Neural cell (in vitro differentiated cells): ENCODE results near the gene PAFAH1B1.

Experiments
- CTCF ChIP-seq: fragments of 450-650 bp; IDR thresholded peaks from 2 replicates; pipeline ENCODE4 v1.5.1; 2014; ENCODE audit warnings: antibody characterized with exemption, mild to moderate bottlenecking, moderate library complexity; ENCODE audit not compliant: poor library complexity, severe bottlenecking
- EP300 ChIP-seq: fragments of 450-650 bp; conservative IDR thresholded peaks from 2 replicates; pipeline ENCODE4 v1.6.1; 2014; ENCODE audit warnings: antibody characterized with exemption, mild to moderate bottlenecking, moderate library complexity; ENCODE audit not compliant: poor library complexity, severe bottlenecking
- EZH2 ChIP-seq: fragments of 200-600, 300-800 bp; shearing (Covaris generic), sonication (generic); IDR thresholded peaks from 2 replicates; pipeline ENCODE4 v1.6.1; 2014; ENCODE audit warnings: antibody characterized with exemption, low read length, borderline replicate concordance, mild to moderate bottlenecking; ENCODE audit not compliant: insufficient read depth, poor library complexity, severe bottlenecking
- MXI1 ChIP-seq: fragments of 450-650 bp; conservative IDR thresholded peaks from 2 replicates; pipeline ENCODE4 v1.6.1; 2014; ENCODE audit warnings: antibody characterized with exemption, mild to moderate bottlenecking; ENCODE audit not compliant: poor library complexity, severe bottlenecking
- POLR2AphosphoS5 ChIP-seq: IDR thresholded peaks from 2 replicates; pipeline ENCODE4 v1.6.1; 2012
- RAD21 ChIP-seq: fragments of 450-650 bp; conservative IDR thresholded peaks from 2 replicates; pipeline ENCODE4 v1.6.1; 2014; ENCODE audit warnings: antibody characterized with exemption, mild to moderate bottlenecking, moderate library complexity
- REST ChIP-seq: IDR thresholded peaks from 2 replicates; pipeline ENCODE4 v1.6.1; 2012; ENCODE audit warnings: borderline replicate concordance
- TAF1 ChIP-seq: IDR thresholded peaks from 2 replicates; pipeline ENCODE4 v1.6.1; 2012; ENCODE audit warnings: low read depth

GRCh38 chr17:2624292-2624731 lies 30.9 kb downstream of the PAFAH1B1 start:
- TF ChIP-seq CTCF (no peak), POLR2AphosphoS5 (no peak), REST (no peak), EZH2 (no peak), MXI1 (no peak), RAD21 (no peak), TAF1 (no peak), EP300 (no peak)
